GM23338 (cell line): ENCODE results near the gene DIP2B. TPM values are rescaled to one million over a fixed set of nuclear protein-coding genes. Genes with fewer than 3 reads are reported as not detected.

Experiments used
- ATAC-seq: fragments of 200-7000 bp; cut with Tn5 transposase; 3 replicates; pipeline ENCODE4 v1.9.1; 2020
- DNase-seq: peaks from one replicate; pipeline ENCODE4 v3.0.0-alpha.2; 2015; ENCODE audit warnings: low spot score
- H2AFZ ChIP-seq: fragments of 200-600 bp; sonication (generic); 2 replicates; pipeline ENCODE4 v1.8.0; 2016; ENCODE audit warnings: antibody characterized with exemption, mild to moderate bottlenecking, moderate library complexity
- H3F3A ChIP-seq: fragments of 200-600 bp; sonication (generic); replicated peaks from 2 replicates; pipeline ENCODE4 v1.8.0; 2017; ENCODE audit warnings: antibody characterized with exemption, mixed run types, low read depth
- H3K27ac ChIP-seq: fragments of 200-600 bp; sonication (generic); 2 replicates; pipeline ENCODE4 v1.6.1; 2016; ENCODE audit warnings: low read depth
- H3K27me3 ChIP-seq: fragments of 200-600 bp; sonication (generic); 2 replicates; pipeline ENCODE4 v1.8.0; 2016; ENCODE audit warnings: mild to moderate bottlenecking, mixed run types, moderate library complexity; ENCODE audit not compliant: insufficient read depth
- H3K36me3 ChIP-seq: fragments of 200-600 bp; sonication (generic); 2 replicates; pipeline ENCODE4 v1.8.0; 2016; ENCODE audit warnings: mild to moderate bottlenecking; ENCODE audit not compliant: insufficient read depth
- H3K4me1 ChIP-seq: fragments of 200-600 bp; sonication (generic); 2 replicates; pipeline ENCODE4 v1.8.0; 2016; ENCODE audit warnings: mild to moderate bottlenecking, moderate library complexity; ENCODE audit not compliant: insufficient read depth
- H3K4me2 ChIP-seq: fragments of 200-600 bp; sonication (generic); 2 replicates; pipeline ENCODE4 v1.7.1; 2017; ENCODE audit warnings: mixed run types
- H3K4me3 ChIP-seq: fragments of 200-600 bp; sonication (generic); 2 replicates; pipeline ENCODE4 v1.6.1; 2016; ENCODE audit warnings: mixed run types
- H3K79me2 ChIP-seq: fragments of 200-600 bp; sonication (generic); replicated peaks from 2 replicates; pipeline ENCODE4 v1.8.0; 2017; ENCODE audit warnings: mild to moderate bottlenecking; ENCODE audit not compliant: insufficient read depth
- H3K9me2 ChIP-seq: fragments of 200-600 bp; sonication (generic); 2 replicates; pipeline ENCODE4 v1.8.0; 2017; ENCODE audit not compliant: insufficient read depth
- H4K20me1 ChIP-seq: fragments of 200-600 bp; sonication (generic); replicated peaks from 2 replicates; pipeline ENCODE4 v1.8.0; 2017; ENCODE audit warnings: mild to moderate bottlenecking; ENCODE audit not compliant: insufficient read depth
- H3K27ac Mint-ChIP-seq: 2 replicates; pipeline ENCODE4 v1.8.0; 2020; ENCODE audit warnings: inconsistent platforms, mild to moderate bottlenecking, moderate library complexity, mixed read lengths
- H3K27me3 Mint-ChIP-seq: 3 replicates; pipeline ENCODE4 v1.8.0; 2022; ENCODE audit warnings: low read depth, mild to moderate bottlenecking, moderate library complexity, mixed read lengths, inconsistent platforms; ENCODE audit not compliant: insufficient read depth, poor library complexity
- H3K36me3 Mint-ChIP-seq: 3 replicates; pipeline ENCODE4 v1.8.0; 2021; ENCODE audit warnings: low read depth, mild to moderate bottlenecking, inconsistent platforms, moderate library complexity, mixed read lengths
- H3K4me1 Mint-ChIP-seq: 3 replicates; pipeline ENCODE4 v1.8.0; 2020; ENCODE audit warnings: mild to moderate bottlenecking, inconsistent platforms, mixed read lengths
- H3K4me3 Mint-ChIP-seq: 3 replicates; pipeline ENCODE4 v1.8.0; 2021; ENCODE audit warnings: moderate library complexity, mild to moderate bottlenecking, inconsistent platforms, mixed read lengths
- H3K9me3 Mint-ChIP-seq: 3 replicates; pipeline ENCODE4 v1.8.0; 2020; ENCODE audit warnings: moderate library complexity, mild to moderate bottlenecking, inconsistent platforms, mixed read lengths
- CREB1 ChIP-seq: fragments of 250-450 bp; sonication (Bioruptor Pico); IDR thresholded peaks from 2 replicates; pipeline ENCODE4 v1.5.0; 2020; ENCODE audit warnings: low read depth, mild to moderate bottlenecking, moderate library complexity
- EZH2 ChIP-seq: fragments of 200-600 bp; sonication (generic); IDR thresholded peaks from one replicate; pipeline ENCODE4 v1.8.0; 2017; ENCODE audit warnings: antibody characterized with exemption, mild to moderate bottlenecking, low read depth; ENCODE audit not compliant: unreplicated experiment
- EZH2phosphoT487 ChIP-seq: fragments of 200-600 bp; sonication (generic); IDR thresholded peaks from one replicate; pipeline ENCODE4 v1.8.1; 2018; ENCODE audit warnings: antibody characterized with exemption; ENCODE audit not compliant: unreplicated experiment
- JUNB ChIP-seq: IDR thresholded peaks from one replicate; pipeline ENCODE4 v1.6.1; 2016; ENCODE audit warnings: antibody characterized with exemption; ENCODE audit not compliant: unreplicated experiment
- NANOG ChIP-seq: IDR thresholded peaks from 2 replicates; pipeline ENCODE4 v1.6.1; 2016; ENCODE audit warnings: antibody characterized with exemption, borderline replicate concordance
- POLR2AphosphoS5 ChIP-seq: IDR thresholded peaks from 2 replicates; pipeline ENCODE4 v1.6.1; 2016; ENCODE audit warnings: antibody characterized with exemption, low read depth
- REST ChIP-seq: IDR thresholded peaks from one replicate; pipeline ENCODE4 v1.6.1; 2018; ENCODE audit warnings: antibody characterized with exemption; ENCODE audit not compliant: unreplicated experiment
- STAT1 ChIP-seq: IDR thresholded peaks from one replicate; pipeline ENCODE4 v1.6.1; 2016; ENCODE audit warnings: antibody characterized with exemption; ENCODE audit not compliant: unreplicated experiment
- ZNF114 ChIP-seq: fragments of 250-450 bp; sonication (Bioruptor Pico); IDR thresholded peaks from 2 replicates; pipeline ENCODE4 v1.5.0; 2020; ENCODE audit warnings: mild to moderate bottlenecking, moderate library complexity
- ZNF331 ChIP-seq: fragments of 250-450 bp; sonication (Bioruptor Pico); IDR thresholded peaks from 2 replicates; pipeline ENCODE4 v1.5.0; 2020; ENCODE audit warnings: low read depth, mild to moderate bottlenecking, moderate library complexity
- polyA plus RNA-seq: library from polyadenylated mRNA; unstranded; fragments of >200 nt; fragmentation: Nextera tagmentation; extraction: Ambion mirVana; gene quantifications from 2 replicates; pipeline ENCODE4 v1.2.1, GENCODE V29; 2016
- total RNA-seq: library from RNA; depleted of rRNA; stranded (reverse); fragments of >200 nt; shearing (Covaris generic); gene quantifications from 2 replicates; pipeline ENCODE4 v1.2.3, GENCODE V29; 2014
- TF ChIP-seq, protein P1 (sequence below): IDR thresholded peaks from 2 replicates; pipeline ENCODE4 v1.6.1; 2016; ENCODE audit warnings: antibody characterized with exemption
- TF ChIP-seq, protein P2 (sequence below): fragments of 250-450 bp; sonication (Bioruptor Pico); IDR thresholded peaks from 2 replicates; pipeline ENCODE4 v1.5.0; 2020; ENCODE audit warnings: mild to moderate bottlenecking, moderate library complexity
- TF ChIP-seq, protein P3 (sequence below), 2 experiments: fragments of 200-600 bp in 1 of 2; sonication (generic) in 1 of 2; conservative IDR thresholded peaks; 2 replicates each; pipeline versions ENCODE4 v1.5.1 to v1.6.1; 2016 to 2017; ENCODE audit warnings: antibody characterized with exemption in 2 of 2, low read depth in 2 of 2, mild to moderate bottlenecking in 2 of 2, moderate library complexity in 1 of 2

DIP2B gene
- total and polyA plus RNA-seq, 2 experiments from 2014 or later: 8.0 to 36.4 TPM

GRCh38 chr12:50590869-50591268 is 86.1 kb downstream of the DIP2B start:
- H3K27me3 ChIP-seq: no peaks in the 10 kb centered on the region
- Mint-ChIP-seq H3K27me3 (no peaks in the 10 kb centered on the region), H3K9me3 (no peaks in the 10 kb centered on the region), H3K36me3 (no peaks in the 10 kb centered on the region; the same call in 2 of the 3 replicates), H3K27ac (no peak overlapping the region), H3K4me3 (no peak overlapping the region), H3K4me1 (peaks cover 9% of the 10 kb centered on the region)
- H3K79me2 ChIP-seq: peaks cover 78% of the 10 kb centered on the region
- no peak overlapping the region for H3K27ac ChIP-seq
- H3K9me2 ChIP-seq: no peaks in the 10 kb centered on the region
- ATAC-seq: no peak
- TF ChIP-seq, protein P1, sequence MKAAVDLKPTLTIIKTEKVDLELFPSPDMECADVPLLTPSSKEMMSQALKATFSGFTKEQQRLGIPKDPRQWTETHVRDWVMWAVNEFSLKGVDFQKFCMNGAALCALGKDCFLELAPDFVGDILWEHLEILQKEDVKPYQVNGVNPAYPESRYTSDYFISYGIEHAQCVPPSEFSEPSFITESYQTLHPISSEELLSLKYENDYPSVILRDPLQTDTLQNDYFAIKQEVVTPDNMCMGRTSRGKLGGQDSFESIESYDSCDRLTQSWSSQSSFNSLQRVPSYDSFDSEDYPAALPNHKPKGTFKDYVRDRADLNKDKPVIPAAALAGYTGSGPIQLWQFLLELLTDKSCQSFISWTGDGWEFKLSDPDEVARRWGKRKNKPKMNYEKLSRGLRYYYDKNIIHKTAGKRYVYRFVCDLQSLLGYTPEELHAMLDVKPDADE: no peak
- TF ChIP-seq NANOG (no peak), EZH2phosphoT487 (no peak), EZH2 (no peak), ZNF114 (CRISPR knock-in tag) (no peak), CREB1 (CRISPR knock-in tag) (no peak), STAT1 (no peak), POLR2AphosphoS5 (no peak), ZNF331 (CRISPR knock-in tag) (no peak), REST (no peak), JUNB (no peak)
- TF ChIP-seq, protein P2, sequence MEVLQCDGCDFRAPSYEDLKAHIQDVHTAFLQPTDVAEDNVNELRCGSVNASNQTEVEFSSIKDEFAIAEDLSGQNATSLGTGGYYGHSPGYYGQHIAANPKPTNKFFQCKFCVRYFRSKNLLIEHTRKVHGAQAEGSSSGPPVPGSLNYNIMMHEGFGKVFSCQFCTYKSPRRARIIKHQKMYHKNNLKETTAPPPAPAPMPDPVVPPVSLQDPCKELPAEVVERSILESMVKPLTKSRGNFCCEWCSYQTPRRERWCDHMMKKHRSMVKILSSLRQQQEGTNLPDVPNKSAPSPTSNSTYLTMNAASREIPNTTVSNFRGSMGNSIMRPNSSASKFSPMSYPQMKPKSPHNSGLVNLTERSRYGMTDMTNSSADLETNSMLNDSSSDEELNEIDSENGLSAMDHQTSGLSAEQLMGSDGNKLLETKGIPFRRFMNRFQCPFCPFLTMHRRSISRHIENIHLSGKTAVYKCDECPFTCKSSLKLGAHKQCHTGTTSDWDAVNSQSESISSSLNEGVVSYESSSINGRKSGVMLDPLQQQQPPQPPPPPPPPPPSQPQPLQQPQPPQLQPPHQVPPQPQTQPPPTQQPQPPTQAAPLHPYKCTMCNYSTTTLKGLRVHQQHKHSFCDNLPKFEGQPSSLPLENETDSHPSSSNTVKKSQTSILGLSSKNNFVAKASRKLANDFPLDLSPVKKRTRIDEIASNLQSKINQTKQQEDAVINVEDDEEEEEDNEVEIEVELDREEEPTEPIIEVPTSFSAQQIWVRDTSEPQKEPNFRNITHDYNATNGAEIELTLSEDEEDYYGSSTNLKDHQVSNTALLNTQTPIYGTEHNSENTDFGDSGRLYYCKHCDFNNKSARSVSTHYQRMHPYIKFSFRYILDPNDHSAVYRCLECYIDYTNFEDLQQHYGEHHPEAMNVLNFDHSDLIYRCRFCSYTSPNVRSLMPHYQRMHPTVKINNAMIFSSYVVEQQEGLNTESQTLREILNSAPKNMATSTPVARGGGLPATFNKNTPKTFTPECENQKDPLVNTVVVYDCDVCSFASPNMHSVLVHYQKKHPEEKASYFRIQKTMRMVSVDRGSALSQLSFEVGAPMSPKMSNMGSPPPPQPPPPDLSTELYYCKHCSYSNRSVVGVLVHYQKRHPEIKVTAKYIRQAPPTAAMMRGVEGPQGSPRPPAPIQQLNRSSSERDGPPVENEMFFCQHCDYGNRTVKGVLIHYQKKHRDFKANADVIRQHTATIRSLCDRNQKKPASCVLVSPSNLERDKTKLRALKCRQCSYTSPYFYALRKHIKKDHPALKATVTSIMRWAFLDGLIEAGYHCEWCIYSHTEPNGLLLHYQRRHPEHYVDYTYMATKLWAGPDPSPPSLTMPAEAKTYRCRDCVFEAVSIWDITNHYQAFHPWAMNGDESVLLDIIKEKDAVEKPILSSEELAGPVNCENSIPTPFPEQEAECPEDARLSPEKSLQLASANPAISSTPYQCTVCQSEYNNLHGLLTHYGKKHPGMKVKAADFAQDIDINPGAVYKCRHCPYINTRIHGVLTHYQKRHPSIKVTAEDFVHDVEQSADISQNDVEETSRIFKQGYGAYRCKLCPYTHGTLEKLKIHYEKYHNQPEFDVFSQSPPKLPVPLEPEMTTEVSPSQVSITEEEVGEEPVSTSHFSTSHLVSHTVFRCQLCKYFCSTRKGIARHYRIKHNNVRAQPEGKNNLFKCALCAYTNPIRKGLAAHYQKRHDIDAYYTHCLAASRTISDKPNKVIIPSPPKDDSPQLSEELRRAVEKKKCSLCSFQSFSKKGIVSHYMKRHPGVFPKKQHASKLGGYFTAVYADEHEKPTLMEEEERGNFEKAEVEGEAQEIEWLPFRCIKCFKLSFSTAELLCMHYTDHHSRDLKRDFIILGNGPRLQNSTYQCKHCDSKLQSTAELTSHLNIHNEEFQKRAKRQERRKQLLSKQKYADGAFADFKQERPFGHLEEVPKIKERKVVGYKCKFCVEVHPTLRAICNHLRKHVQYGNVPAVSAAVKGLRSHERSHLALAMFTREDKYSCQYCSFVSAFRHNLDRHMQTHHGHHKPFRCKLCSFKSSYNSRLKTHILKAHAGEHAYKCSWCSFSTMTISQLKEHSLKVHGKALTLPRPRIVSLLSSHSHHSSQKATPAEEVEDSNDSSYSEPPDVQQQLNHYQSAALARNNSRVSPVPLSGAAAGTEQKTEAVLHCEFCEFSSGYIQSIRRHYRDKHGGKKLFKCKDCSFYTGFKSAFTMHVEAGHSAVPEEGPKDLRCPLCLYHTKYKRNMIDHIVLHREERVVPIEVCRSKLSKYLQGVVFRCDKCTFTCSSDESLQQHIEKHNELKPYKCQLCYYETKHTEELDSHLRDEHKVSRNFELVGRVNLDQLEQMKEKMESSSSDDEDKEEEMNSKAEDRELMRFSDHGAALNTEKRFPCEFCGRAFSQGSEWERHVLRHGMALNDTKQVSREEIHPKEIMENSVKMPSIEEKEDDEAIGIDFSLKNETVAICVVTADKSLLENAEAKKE (CRISPR knock-in tag): no peak
- TF ChIP-seq, protein P3, sequence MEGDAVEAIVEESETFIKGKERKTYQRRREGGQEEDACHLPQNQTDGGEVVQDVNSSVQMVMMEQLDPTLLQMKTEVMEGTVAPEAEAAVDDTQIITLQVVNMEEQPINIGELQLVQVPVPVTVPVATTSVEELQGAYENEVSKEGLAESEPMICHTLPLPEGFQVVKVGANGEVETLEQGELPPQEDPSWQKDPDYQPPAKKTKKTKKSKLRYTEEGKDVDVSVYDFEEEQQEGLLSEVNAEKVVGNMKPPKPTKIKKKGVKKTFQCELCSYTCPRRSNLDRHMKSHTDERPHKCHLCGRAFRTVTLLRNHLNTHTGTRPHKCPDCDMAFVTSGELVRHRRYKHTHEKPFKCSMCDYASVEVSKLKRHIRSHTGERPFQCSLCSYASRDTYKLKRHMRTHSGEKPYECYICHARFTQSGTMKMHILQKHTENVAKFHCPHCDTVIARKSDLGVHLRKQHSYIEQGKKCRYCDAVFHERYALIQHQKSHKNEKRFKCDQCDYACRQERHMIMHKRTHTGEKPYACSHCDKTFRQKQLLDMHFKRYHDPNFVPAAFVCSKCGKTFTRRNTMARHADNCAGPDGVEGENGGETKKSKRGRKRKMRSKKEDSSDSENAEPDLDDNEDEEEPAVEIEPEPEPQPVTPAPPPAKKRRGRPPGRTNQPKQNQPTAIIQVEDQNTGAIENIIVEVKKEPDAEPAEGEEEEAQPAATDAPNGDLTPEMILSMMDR (conservative IDR thresholded peaks at IDR 0.05; ENCODE audit: low read depth in 2 of 2): no peak
- peaks cover 11% of the 10 kb centered on the region for H3K4me1 ChIP-seq
- no peak overlapping the region for H3K4me3 ChIP-seq
- no peak for DNase-seq
- H3K4me2 ChIP-seq: no peak overlapping the region
- H2AFZ ChIP-seq: no peak overlapping the region
- H3F3A ChIP-seq: no peaks in the 10 kb centered on the region
- no peaks in the 10 kb centered on the region; the same call in 1 of the 2 replicates for H3K36me3 ChIP-seq
- H4K20me1 ChIP-seq: no peaks in the 10 kb centered on the region; the same call in 1 of the 2 replicates
